GM19372 (cell line): Measurements from ENCODE around the gene SBF2.
"Not testable (repeated sequence)": the region's sequence is repeated elsewhere in the genome, so short reads cannot be mapped to it uniquely, and the experiment has no call there.

Source experiments
- ATAC-seq: cut with Tn5 transposase; IDR thresholded peaks from one replicate; pipeline ENCODE4 v1.9.1; 2021; ENCODE audit warnings: mild to moderate bottlenecking, low read depth, moderate library complexity; ENCODE audit not compliant: unreplicated experiment

The SBF2 gene

GRCh38 chr11:10208131-10208575 lies 85.9 kb downstream of the SBF2 start:
- no peak for ATAC-seq

GRCh38 chr11:10205928-10206327 lies 88.1 kb downstream of the SBF2 start:
- ATAC-seq: no peak

GRCh38 chr11:10204021-10204420 lies 90.0 kb downstream of the SBF2 start:
- ATAC-seq: no peak

- ATAC-seq: no peak
These were observed 92.7 kb downstream of the SBF2 start for GRCh38 chr11:10201343-10201742.

- no peak for ATAC-seq
These were observed 96.9 kb downstream of the SBF2 start for GRCh38 chr11:10197091-10197490.

GRCh38 chr11:10192036-10192435 lies 102.0 kb downstream of the SBF2 start:
- no peak for ATAC-seq

- no peak for ATAC-seq
These were observed 112.2 kb downstream of the SBF2 start for GRCh38 chr11:10181811-10182210.

- ATAC-seq: no peak
These were observed 129.4 kb downstream of the SBF2 start for GRCh38 chr11:10164621-10165020.

GRCh38 chr11:10162222-10162621 lies 131.8 kb downstream of the SBF2 start:
- ATAC-seq: no peak

- no peak for ATAC-seq
These were observed 133.7 kb downstream of the SBF2 start for GRCh38 chr11:10160350-10160749.

- ATAC-seq: no peak
These were observed 135.6 kb downstream of the SBF2 start for GRCh38 chr11:10158461-10158860.

GRCh38 chr11:10155793-10156490 lies 138.1 kb downstream of the SBF2 start:
- ATAC-seq: no peak

- no peak for ATAC-seq
These were observed 143.2 kb downstream of the SBF2 start for GRCh38 chr11:10150800-10151199.

- no peak for ATAC-seq
These were observed 144.5 kb downstream of the SBF2 start for GRCh38 chr11:10149553-10149952.

- ATAC-seq: no peak
These were observed 146.8 kb downstream of the SBF2 start for GRCh38 chr11:10147195-10147594.

GRCh38 chr11:10144954-10145353 lies 149.1 kb downstream of the SBF2 start:
- no peak for ATAC-seq

GRCh38 chr11:10139656-10140055 lies 154.4 kb downstream of the SBF2 start:
- no peak for ATAC-seq

GRCh38 chr11:10139143-10139542 lies 154.9 kb downstream of the SBF2 start:
- no peak for ATAC-seq

GRCh38 chr11:10134975-10135481 lies 159.0 kb downstream of the SBF2 start:
- no peak for ATAC-seq

GRCh38 chr11:10134226-10134625 lies 159.8 kb downstream of the SBF2 start:
- not testable (repeated sequence) for ATAC-seq

- not testable (repeated sequence) for ATAC-seq
These were observed 160.8 kb downstream of the SBF2 start for GRCh38 chr11:10133251-10133650.

GRCh38 chr11:10130875-10131274 lies 163.1 kb downstream of the SBF2 start:
- ATAC-seq: no peak
